Measurements from ENCODE around the gene ZNF211. TPM values are rescaled to one million over a fixed set of nuclear protein-coding genes. Genes with fewer than 3 reads are reported as not detected.

Gene ZNF211
- total RNA-seq, 2 donors from 2014 or later = 13.5 to 18.2 TPM

GRCh38 chr19:57668635-57669034 lies 35.7 kb downstream of the ZNF211 start, which contains the start of gene ZSCAN4:
TSS of gene ZSCAN4 (plus strand) at chr19:57668935. CDS start at chr19:57676146, 7,211 bp downstream.
- no peak within 1 kb of the TSS for H3K27ac Mint-ChIP-seq
- peaks cover 22% of the 10 kb centered on the region for H3K27me3 Mint-ChIP-seq (ENCODE audit: low read depth)
- peaks cover 1 to 8% of the 10 kb centered on the region in 2 donors for H3K9me3 Mint-ChIP-seq
- DNase-seq (no peak), ATAC-seq (replicated peaks in 1 of 2) (no peak)
- peaks cover 10% of the 10 kb centered on the region for H3K4me1 Mint-ChIP-seq (ENCODE audit: low read depth)
- H3K36me3 Mint-ChIP-seq (ENCODE audit: insufficient read depth in 2 of 2) = peaks cover 2% of the 10 kb centered on the region in 2 donors
- no peak within 1 kb of the TSS for H3K4me3 Mint-ChIP-seq

- DNase-seq (no peak), ATAC-seq (replicated peaks in 1 of 2) (no peak)
- peaks cover 0 to 2% of the 10 kb centered on the region in 2 donors for H3K36me3 Mint-ChIP-seq (ENCODE audit: insufficient read depth in 2 of 2)
- peaks cover 9% of the 10 kb centered on the region for H3K27me3 Mint-ChIP-seq (ENCODE audit: low read depth)
- H3K4me1 Mint-ChIP-seq (ENCODE audit: low read depth) = no peaks in the 10 kb centered on the region
- peaks cover 2 to 10% of the 10 kb centered on the region in 2 donors for H3K9me3 Mint-ChIP-seq
- H3K4me3 Mint-ChIP-seq = no peak overlapping the region
- H3K27ac Mint-ChIP-seq = no peak overlapping the region
These were observed 38.3 kb downstream of the ZNF211 start for GRCh38 chr19:57671124-57671895.

- Mint-ChIP-seq H3K9me3 (peaks cover 6 to 8% of the 10 kb centered on the region in 2 donors), H3K36me3 (ENCODE audit: insufficient read depth in 2 of 2) (peaks cover 0 to 2% of the 10 kb centered on the region in 2 donors), H3K4me3 (no peak overlapping the region), H3K4me1 (ENCODE audit: low read depth) (no peaks in the 10 kb centered on the region), H3K27me3 (ENCODE audit: low read depth) (peaks cover 4% of the 10 kb centered on the region), H3K27ac (no peak overlapping the region)
- ATAC-seq (replicated peaks in 1 of 2) (no peak), DNase-seq (no peak)
These were observed 39.5 kb downstream of the ZNF211 start for GRCh38 chr19:57672466-57672865.

GRCh38 chr19:57675881-57676280 lies 42.9 kb downstream of the ZNF211 start:
- H3K27ac Mint-ChIP-seq = no peak overlapping the region
- H3K9me3 Mint-ChIP-seq = peaks cover 12 to 14% of the 10 kb centered on the region in 2 donors
- no peaks in the 10 kb centered on the region for H3K4me1 Mint-ChIP-seq (ENCODE audit: low read depth)
- peaks cover 2 to 4% of the 10 kb centered on the region in 2 donors for H3K36me3 Mint-ChIP-seq (ENCODE audit: insufficient read depth in 2 of 2)
- H3K4me3 Mint-ChIP-seq = no peak overlapping the region
- no peaks in the 10 kb centered on the region for H3K27me3 Mint-ChIP-seq (ENCODE audit: low read depth)
- ATAC-seq (replicated peaks in 1 of 2) = no peak
- DNase-seq = no peak

- DNase-seq = no peak
- H3K36me3 Mint-ChIP-seq (ENCODE audit: insufficient read depth in 2 of 2) = peaks cover 57 to 63% of the 10 kb centered on the region in 2 donors
- peaks cover 45 to 51% of the 10 kb centered on the region in 2 donors for H3K9me3 Mint-ChIP-seq
- H3K4me1 Mint-ChIP-seq (ENCODE audit: low read depth) = peaks cover 36% of the 10 kb centered on the region
- H3K27ac Mint-ChIP-seq = peak overlapping the region; percentile 36
- no peak for ATAC-seq (replicated peaks in 1 of 2)
- peak overlapping the region; percentile 93 to 94 for H3K4me3 Mint-ChIP-seq
- no peaks in the 10 kb centered on the region for H3K27me3 Mint-ChIP-seq (ENCODE audit: low read depth)
These were observed 49.3 kb downstream of the ZNF211 start for GRCh38 chr19:57682226-57682766.

GRCh38 chr19:57686727-57687126 lies 53.8 kb downstream of the ZNF211 start:
- no peaks in the 10 kb centered on the region for H3K27me3 Mint-ChIP-seq (ENCODE audit: low read depth)
- H3K4me1 Mint-ChIP-seq (ENCODE audit: low read depth) = peaks cover 33% of the 10 kb centered on the region
- DNase-seq = no peak

GRCh38 chr19:57687363-57688010 lies 54.5 kb downstream of the ZNF211 start:
- Mint-ChIP-seq H3K4me3 (no peak overlapping the region), H3K36me3 (ENCODE audit: insufficient read depth in 2 of 2) (peaks cover 74 to 85% of the 10 kb centered on the region in 2 donors), H3K27me3 (ENCODE audit: low read depth) (no peaks in the 10 kb centered on the region), H3K4me1 (ENCODE audit: low read depth) (peaks cover 25% of the 10 kb centered on the region), H3K27ac (no peak overlapping the region), H3K9me3 (peaks cover 37 to 49% of the 10 kb centered on the region in 2 donors)
- DNase-seq (no peak), ATAC-seq (replicated peaks in 1 of 2) (no peak)

More at GRCh38 chr19:57686727-57687126, 53.8 kb downstream of the ZNF211 start:
- ATAC-seq (replicated peaks in 1 of 2) = no peak
- Mint-ChIP-seq H3K36me3 (ENCODE audit: insufficient read depth in 2 of 2) (peaks cover 80 to 89% of the 10 kb centered on the region in 2 donors), H3K9me3 (peaks cover 42 to 52% of the 10 kb centered on the region in 2 donors), H3K4me3 (no peak overlapping the region), H3K27ac (no peak overlapping the region)

GRCh38 chr19:57688011-57688763 lies 55.2 kb downstream of the ZNF211 start:
- ATAC-seq (replicated peaks in 1 of 2) (no peak), DNase-seq (no peak)
- H3K27ac Mint-ChIP-seq = no peak overlapping the region
- peaks cover 32 to 42% of the 10 kb centered on the region in 2 donors for H3K9me3 Mint-ChIP-seq
- H3K36me3 Mint-ChIP-seq (ENCODE audit: insufficient read depth in 2 of 2) = peaks cover 72 to 83% of the 10 kb centered on the region in 2 donors
- H3K27me3 Mint-ChIP-seq (ENCODE audit: low read depth) = no peaks in the 10 kb centered on the region
- no peak overlapping the region for H3K4me3 Mint-ChIP-seq
- peaks cover 18% of the 10 kb centered on the region for H3K4me1 Mint-ChIP-seq (ENCODE audit: low read depth)

- no peaks in the 10 kb centered on the region for H3K27me3 Mint-ChIP-seq (ENCODE audit: low read depth)
- peaks cover 64 to 77% of the 10 kb centered on the region in 2 donors for H3K36me3 Mint-ChIP-seq (ENCODE audit: insufficient read depth in 2 of 2)
- no peak overlapping the region for H3K4me3 Mint-ChIP-seq
- ATAC-seq (replicated peaks in 1 of 2) (no peak), DNase-seq (no peak)
- H3K27ac Mint-ChIP-seq = no peak overlapping the region
- peaks cover 3% of the 10 kb centered on the region for H3K4me1 Mint-ChIP-seq (ENCODE audit: low read depth)
- peaks cover 27 to 38% of the 10 kb centered on the region in 2 donors for H3K9me3 Mint-ChIP-seq
These were observed 56.8 kb downstream of the ZNF211 start for GRCh38 chr19:57689750-57690149.

Other genes starting within 250 kb of the ZNF211 start
- 10 to 100 TPM; 40.4 to 62.8 TPM for gene ZNF548, start 243.3 kb upstream of the ZNF211 start, total RNA-seq
- 10 to 100 TPM; 11.0 to 12.0 TPM for gene ZNF17, start 222.0 kb upstream of the ZNF211 start, total RNA-seq
- 10 to 100 TPM; 16.5 to 18.0 TPM for gene ZNF749, start 197.8 kb upstream of the ZNF211 start, total RNA-seq
- 1 to 10 TPM in 1 of 2 donors, under 1 TPM in 1; 0.37 to 1.1 TPM for gene VN1R1, start 176.0 kb upstream of the ZNF211 start, total RNA-seq
- 1 to 10 TPM; 6.4 to 7.7 TPM for gene ZNF772, start 155.6 kb upstream of the ZNF211 start, total RNA-seq
- gene ZNF419, start 145.4 kb upstream of the ZNF211 start, total RNA-seq = 10 to 100 TPM; 10.2 to 11.1 TPM
- 10 to 100 TPM; 11.9 to 12.7 TPM for gene ZNF773, start 133.2 kb upstream of the ZNF211 start, total RNA-seq
- 1 to 10 TPM; 6.8 to 6.9 TPM for gene ZNF549, start 105.8 kb upstream of the ZNF211 start, total RNA-seq
- 10 to 100 TPM; 12.2 to 12.9 TPM for gene ZNF550, start 73.3 kb upstream of the ZNF211 start, total RNA-seq
- 1 to 10 TPM; 3.2 to 5.5 TPM for gene ZNF416, start 54.3 kb upstream of the ZNF211 start, total RNA-seq
- gene ZIK1, start 49.0 kb upstream of the ZNF211 start, total RNA-seq = 1 to 10 TPM; 5.1 to 9.0 TPM
- gene ZNF530, start 33.3 kb upstream of the ZNF211 start, total RNA-seq = 1 to 10 TPM; 5.6 to 7.9 TPM
- 10 to 100 TPM; 12.8 to 14.0 TPM for gene ZNF134, start 18.9 kb upstream of the ZNF211 start, total RNA-seq
- gene ZSCAN4, start 35.8 kb downstream of the ZNF211 start, total RNA-seq = not detected
- gene ZNF551, start 48.8 kb downstream of the ZNF211 start, total RNA-seq = 10 to 100 TPM in 1 of 2 donors, 1 to 10 TPM in 1; 7.3 to 12.2 TPM
- 1 to 10 TPM; 4.3 to 5.3 TPM for gene ZNF154, start 76.0 kb downstream of the ZNF211 start, total RNA-seq
- 10 to 100 TPM; 14.3 to 20.1 TPM for gene ZNF671, start 94.5 kb downstream of the ZNF211 start, total RNA-seq
- 10 to 100 TPM; 13.4 to 14.1 TPM for gene ZNF776, start 113.6 kb downstream of the ZNF211 start, total RNA-seq
- 10 to 100 TPM; 18.5 to 20.0 TPM for gene ZNF586, start 136.5 kb downstream of the ZNF211 start, total RNA-seq
- 1 to 10 TPM; 7.7 to 8.4 TPM for gene ZNF552, start 181.7 kb downstream of the ZNF211 start, total RNA-seq
- 10 to 100 TPM; 16.8 to 18.0 TPM for gene ZNF587B, start 197.1 kb downstream of the ZNF211 start, total RNA-seq
- 10 to 100 TPM; 31.5 to 32.5 TPM for gene ZNF587, start 216.7 kb downstream of the ZNF211 start, total RNA-seq